Peyer's patch (tissue), 4 donors: Measurements from ENCODE around the gene PLEKHB2.

ENCODE experiments used
- POLR2A ChIP-seq, 2 donors: fragments of 450-650 bp; IDR thresholded peaks; one replicate each; pipeline ENCODE4 v1.5.1; 2017; ENCODE audit warnings: antibody characterized with exemption in 2 of 2, mild to moderate bottlenecking in 2 of 2, moderate library complexity in 2 of 2
- TF ChIP-seq, protein P1 (sequence below), 6 experiments: fragments of 450-650 bp in 4 of 6; fragments of 200-600 bp in 2 of 6; sonication (generic) in 1 of 6; IDR thresholded peaks; one replicate each; pipeline ENCODE4 v1.5.1; 2017 to 2019; ENCODE audit warnings: antibody characterized with exemption in 6 of 6, mild to moderate bottlenecking in 3 of 6, moderate library complexity in 1 of 6

DNA sequence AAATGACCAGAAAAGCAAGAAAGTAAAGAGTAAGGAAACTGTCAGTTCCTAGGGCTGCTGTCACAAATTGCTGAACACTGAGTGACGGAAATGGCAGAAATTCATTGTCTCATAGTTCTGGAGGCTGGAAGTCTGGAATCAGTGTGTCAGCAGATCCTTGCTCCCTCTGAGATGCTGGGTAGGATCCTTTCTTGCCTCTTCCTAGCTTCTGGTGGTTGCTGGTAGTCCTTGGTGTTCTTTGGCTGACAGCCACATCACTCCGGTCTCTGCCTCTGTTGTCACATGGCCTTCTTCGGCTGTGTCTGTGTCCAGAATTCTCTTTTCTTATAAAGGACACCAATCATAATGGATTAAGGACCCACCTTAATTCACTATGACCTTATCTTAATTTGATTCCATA lies 21.9 kb downstream of the PLEKHB2 start:
- no peak for TF ChIP-seq POLR2A (IDR thresholded peaks at IDR 0.05)
- TF ChIP-seq, protein P1, sequence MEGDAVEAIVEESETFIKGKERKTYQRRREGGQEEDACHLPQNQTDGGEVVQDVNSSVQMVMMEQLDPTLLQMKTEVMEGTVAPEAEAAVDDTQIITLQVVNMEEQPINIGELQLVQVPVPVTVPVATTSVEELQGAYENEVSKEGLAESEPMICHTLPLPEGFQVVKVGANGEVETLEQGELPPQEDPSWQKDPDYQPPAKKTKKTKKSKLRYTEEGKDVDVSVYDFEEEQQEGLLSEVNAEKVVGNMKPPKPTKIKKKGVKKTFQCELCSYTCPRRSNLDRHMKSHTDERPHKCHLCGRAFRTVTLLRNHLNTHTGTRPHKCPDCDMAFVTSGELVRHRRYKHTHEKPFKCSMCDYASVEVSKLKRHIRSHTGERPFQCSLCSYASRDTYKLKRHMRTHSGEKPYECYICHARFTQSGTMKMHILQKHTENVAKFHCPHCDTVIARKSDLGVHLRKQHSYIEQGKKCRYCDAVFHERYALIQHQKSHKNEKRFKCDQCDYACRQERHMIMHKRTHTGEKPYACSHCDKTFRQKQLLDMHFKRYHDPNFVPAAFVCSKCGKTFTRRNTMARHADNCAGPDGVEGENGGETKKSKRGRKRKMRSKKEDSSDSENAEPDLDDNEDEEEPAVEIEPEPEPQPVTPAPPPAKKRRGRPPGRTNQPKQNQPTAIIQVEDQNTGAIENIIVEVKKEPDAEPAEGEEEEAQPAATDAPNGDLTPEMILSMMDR (IDR thresholded peaks at IDR 0.05) = no peak
